ENCODE measurements around the gene NCOA6.

GRCh38 chr20:34781220-34781619 is 44.2 kb downstream of the NCOA6 start:
- no peak for TF ChIP-seq CTCF (IDR thresholded peaks at IDR 0.05; ENCODE audit: poor library complexity, severe bottlenecking)
- no peak for TF ChIP-seq EZH2 (IDR thresholded peaks at IDR 0.05; ENCODE audit: borderline replicate concordance, insufficient read depth, low read length, poor library complexity, severe bottlenecking)
- TF ChIP-seq, protein P1, sequence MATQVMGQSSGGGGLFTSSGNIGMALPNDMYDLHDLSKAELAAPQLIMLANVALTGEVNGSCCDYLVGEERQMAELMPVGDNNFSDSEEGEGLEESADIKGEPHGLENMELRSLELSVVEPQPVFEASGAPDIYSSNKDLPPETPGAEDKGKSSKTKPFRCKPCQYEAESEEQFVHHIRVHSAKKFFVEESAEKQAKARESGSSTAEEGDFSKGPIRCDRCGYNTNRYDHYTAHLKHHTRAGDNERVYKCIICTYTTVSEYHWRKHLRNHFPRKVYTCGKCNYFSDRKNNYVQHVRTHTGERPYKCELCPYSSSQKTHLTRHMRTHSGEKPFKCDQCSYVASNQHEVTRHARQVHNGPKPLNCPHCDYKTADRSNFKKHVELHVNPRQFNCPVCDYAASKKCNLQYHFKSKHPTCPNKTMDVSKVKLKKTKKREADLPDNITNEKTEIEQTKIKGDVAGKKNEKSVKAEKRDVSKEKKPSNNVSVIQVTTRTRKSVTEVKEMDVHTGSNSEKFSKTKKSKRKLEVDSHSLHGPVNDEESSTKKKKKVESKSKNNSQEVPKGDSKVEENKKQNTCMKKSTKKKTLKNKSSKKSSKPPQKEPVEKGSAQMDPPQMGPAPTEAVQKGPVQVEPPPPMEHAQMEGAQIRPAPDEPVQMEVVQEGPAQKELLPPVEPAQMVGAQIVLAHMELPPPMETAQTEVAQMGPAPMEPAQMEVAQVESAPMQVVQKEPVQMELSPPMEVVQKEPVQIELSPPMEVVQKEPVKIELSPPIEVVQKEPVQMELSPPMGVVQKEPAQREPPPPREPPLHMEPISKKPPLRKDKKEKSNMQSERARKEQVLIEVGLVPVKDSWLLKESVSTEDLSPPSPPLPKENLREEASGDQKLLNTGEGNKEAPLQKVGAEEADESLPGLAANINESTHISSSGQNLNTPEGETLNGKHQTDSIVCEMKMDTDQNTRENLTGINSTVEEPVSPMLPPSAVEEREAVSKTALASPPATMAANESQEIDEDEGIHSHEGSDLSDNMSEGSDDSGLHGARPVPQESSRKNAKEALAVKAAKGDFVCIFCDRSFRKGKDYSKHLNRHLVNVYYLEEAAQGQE (IDR thresholded peaks at IDR 0.05; ENCODE audit: borderline replicate concordance), result no peak
- no peak for TF ChIP-seq EP300 (conservative IDR thresholded peaks at IDR 0.05; ENCODE audit: poor library complexity, severe bottlenecking)
- no peak for TF ChIP-seq RAD21 (conservative IDR thresholded peaks at IDR 0.05)
- TF ChIP-seq POLR2AphosphoS5 (IDR thresholded peaks at IDR 0.05), result no peak
- no peak for TF ChIP-seq TAF1 (IDR thresholded peaks at IDR 0.05; ENCODE audit: low read depth)
